Measurements from ENCODE around the gene SYNPO2L.
"Not testable (repeated sequence)": the region's sequence is repeated elsewhere in the genome, so short reads cannot be mapped to it uniquely, and the experiment has no call there.

The SYNPO2L gene

DNA sequence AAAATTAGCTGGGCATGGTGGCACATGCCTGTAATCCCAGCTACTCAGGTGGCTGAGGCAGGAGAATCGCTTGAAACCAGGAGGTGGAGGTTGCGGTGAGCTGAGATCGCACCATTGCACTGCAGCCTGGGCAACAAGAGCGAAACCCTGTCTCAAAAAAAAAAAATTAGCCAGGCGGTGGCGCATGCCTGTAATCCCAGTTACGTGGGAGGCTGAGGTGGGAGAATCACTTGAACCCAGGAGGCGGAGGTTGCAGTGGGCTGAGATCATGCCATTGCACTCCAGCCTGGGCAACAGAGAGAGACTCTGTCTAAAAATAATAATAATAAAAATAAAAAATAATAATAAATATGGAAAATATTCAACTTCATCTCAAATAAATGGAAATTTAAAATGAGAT, 38.7 kb downstream of the SYNPO2L start:
- not testable (repeated sequence) for DNase-seq (ENCODE audit: low spot score)

DNA sequence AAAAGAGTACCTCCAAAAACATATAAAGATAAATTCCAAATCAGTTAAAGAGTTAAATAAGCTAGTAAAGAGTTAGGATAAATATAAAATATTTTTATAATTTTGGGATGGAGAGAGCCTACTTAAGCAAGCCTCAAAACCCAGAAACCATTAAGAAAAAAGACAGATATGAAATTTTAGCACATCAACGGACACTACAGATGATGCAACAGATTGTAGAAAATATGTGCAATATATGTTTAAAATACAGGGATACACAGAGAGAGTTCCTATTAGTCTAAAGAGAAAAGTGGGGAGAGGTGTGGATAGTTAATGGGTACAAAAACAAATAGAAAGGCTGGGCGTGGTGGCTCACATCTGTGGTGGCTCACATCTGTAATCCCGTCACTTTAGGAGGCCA, 41.1 kb downstream of the SYNPO2L start:
- DNase-seq (ENCODE audit: low spot score), result no peak

GRCh38 chr10:73609116-73609515, 46.7 kb downstream of the SYNPO2L start:
- no peak for DNase-seq (ENCODE audit: low spot score)

DNA sequence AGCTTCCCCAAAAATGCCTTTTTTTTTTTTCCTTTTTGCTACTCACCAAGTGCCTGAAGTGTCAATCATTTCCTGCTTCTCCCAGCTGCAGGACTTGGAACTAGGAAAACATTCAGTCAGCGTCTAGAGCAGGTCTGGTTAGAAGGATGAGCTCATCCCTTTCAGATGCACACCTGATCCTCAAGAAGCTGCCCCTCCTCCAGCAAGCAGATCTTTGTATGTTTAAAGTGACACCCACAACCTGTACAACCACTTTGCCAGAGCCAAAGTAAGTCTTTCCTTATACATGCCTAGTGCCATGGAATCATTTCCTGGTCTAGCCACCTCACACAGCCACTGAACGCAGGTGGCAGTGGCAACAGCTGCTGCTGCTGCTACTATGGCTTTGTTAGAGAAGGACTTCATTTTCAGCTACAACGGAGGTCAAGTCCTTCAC, 54.3 kb downstream of the SYNPO2L start:
- DNase-seq (ENCODE audit: low spot score), result no peak

DNA sequence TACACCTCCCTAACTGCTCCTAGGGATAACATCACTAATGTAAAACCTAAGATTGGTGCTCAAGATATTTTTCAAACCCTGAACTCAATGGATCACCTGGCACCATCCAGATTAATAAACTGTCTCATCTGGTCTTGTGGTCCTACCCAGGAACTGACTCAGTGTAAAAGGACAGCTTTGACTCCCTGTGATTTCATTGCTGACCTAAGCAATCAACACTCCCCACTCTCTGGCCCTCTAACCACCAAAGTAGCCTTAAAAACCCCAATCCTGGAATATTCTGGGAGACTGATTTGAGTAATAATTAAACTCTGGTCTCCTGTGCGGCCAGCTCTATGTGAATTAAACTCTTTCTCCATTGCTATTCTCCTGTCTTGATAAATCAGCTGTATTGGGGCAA, 58.5 kb downstream of the SYNPO2L start:
- no peak for DNase-seq (ENCODE audit: low spot score)
